Trophoblast cell (in vitro differentiated cells and primary cell): Measurements from ENCODE around the gene CPA4.

ENCODE experiments used
- DNase-seq, 2 donors: peaks; one replicate each; pipeline ENCODE4 v3.0.0-alpha.2; 2016
- H2AFZ ChIP-seq: 2 replicates; pipeline ENCODE4 v1.6.1; 2013; ENCODE audit warnings: low read length, moderate library complexity, mild to moderate bottlenecking; ENCODE audit not compliant: insufficient read depth, poor library complexity
- H2AK5ac ChIP-seq: 2 replicates; pipeline ENCODE4 v1.6.1; 2013; ENCODE audit warnings: mild to moderate bottlenecking, low read length
- H2BK120ac ChIP-seq: 2 replicates; pipeline ENCODE4 v1.6.1; 2013; ENCODE audit warnings: low read length, mild to moderate bottlenecking, moderate library complexity; ENCODE audit not compliant: insufficient read depth, poor library complexity
- H2BK12ac ChIP-seq: 2 replicates; pipeline ENCODE4 v1.6.1; 2013; ENCODE audit warnings: mild to moderate bottlenecking, low read length, moderate library complexity
- H2BK5ac ChIP-seq: 2 replicates; pipeline ENCODE4 v1.6.1; 2013; ENCODE audit warnings: low read length, low read depth, moderate library complexity, mild to moderate bottlenecking; ENCODE audit not compliant: poor library complexity
- H3K14ac ChIP-seq: 2 replicates; pipeline ENCODE4 v1.6.1; 2013; ENCODE audit warnings: mild to moderate bottlenecking, low read length
- H3K18ac ChIP-seq: 2 replicates; pipeline ENCODE4 v1.6.1; 2013; ENCODE audit warnings: mild to moderate bottlenecking, low read length
- H3K23ac ChIP-seq: 2 replicates; pipeline ENCODE4 v1.6.1; 2013; ENCODE audit warnings: low read length
- H3K27ac ChIP-seq: 2 replicates; pipeline ENCODE4 v1.5.1; 2013; ENCODE audit warnings: low read depth, mild to moderate bottlenecking, inconsistent platforms, low read length, moderate library complexity
- H3K27me3 ChIP-seq: 2 replicates; pipeline ENCODE4 v1.6.1; 2013; ENCODE audit warnings: inconsistent platforms, mild to moderate bottlenecking, low read length, moderate library complexity; ENCODE audit not compliant: insufficient read depth
- H3K36me3 ChIP-seq, 2 experiments: 1 replicate in 1 of 2; 2 replicates in 1 of 2; pipeline ENCODE4 v1.6.1; 2013; ENCODE audit warnings: low read length in 2 of 2, mild to moderate bottlenecking in 2 of 2, moderate library complexity in 1 of 2; ENCODE audit not compliant: insufficient read depth in 2 of 2, control insufficient read depth in 1 of 2
- H3K4ac ChIP-seq: 2 replicates; pipeline ENCODE4 v1.6.1; 2013; ENCODE audit warnings: low read depth, mild to moderate bottlenecking, low read length, moderate library complexity
- H3K4me1 ChIP-seq, 2 experiments: 1 replicate in 1 of 2; 2 replicates in 1 of 2; pipeline ENCODE4 v1.6.1; 2013; ENCODE audit warnings: low read length in 2 of 2, mild to moderate bottlenecking in 2 of 2, moderate library complexity in 1 of 2; ENCODE audit not compliant: insufficient read depth in 2 of 2, control insufficient read depth in 1 of 2
- H3K4me2 ChIP-seq: 2 replicates; pipeline ENCODE4 v1.6.1; 2013; ENCODE audit warnings: inconsistent platforms, mild to moderate bottlenecking, low read length, moderate library complexity
- H3K4me3 ChIP-seq: 2 replicates; pipeline ENCODE4 v1.5.1; 2013; ENCODE audit warnings: mild to moderate bottlenecking, low read depth, low read length, inconsistent platforms
- H3K79me1 ChIP-seq: one replicate; pipeline ENCODE4 v1.6.1; 2013; ENCODE audit warnings: low read length
- H3K79me2 ChIP-seq: 2 replicates; pipeline ENCODE4 v1.6.1; 2013; ENCODE audit warnings: low read length, mild to moderate bottlenecking; ENCODE audit not compliant: control insufficient read depth, insufficient read depth, poor library complexity
- H3K9ac ChIP-seq: 2 replicates; pipeline ENCODE4 v1.6.1; 2013; ENCODE audit warnings: mild to moderate bottlenecking, low read length
- H3K9me3 ChIP-seq: 2 replicates; pipeline ENCODE4 v1.6.1; 2013; ENCODE audit warnings: low read depth, mild to moderate bottlenecking, control low read depth, inconsistent platforms, low read length; ENCODE audit not compliant: insufficient read depth
- H4K12ac ChIP-seq: 2 replicates; pipeline ENCODE4 v1.6.1; 2013; ENCODE audit warnings: low read depth, mild to moderate bottlenecking, low read length, moderate library complexity
- H4K8ac ChIP-seq: 2 replicates; pipeline ENCODE4 v1.6.1; 2013; ENCODE audit warnings: low read depth, mild to moderate bottlenecking, low read length, moderate library complexity
- H4K91ac ChIP-seq: one replicate; pipeline ENCODE4 v1.6.1; 2013; ENCODE audit warnings: low read depth, mild to moderate bottlenecking, low read length, moderate library complexity
- WGBS: extraction: QIAGEN DNeasy Blood & Tissue Kit; methylation state at CpG from one replicate; pipeline ENCODE4 v1.1.7; 2013; ENCODE audit warnings: missing lambda C conversion rate; ENCODE audit not compliant: insufficient read length, insufficient coverage; ENCODE audit errors: extremely low coverage; 5-methylcytosine and 5-hydroxymethylcytosine counted together

The CPA4 gene

DNA sequence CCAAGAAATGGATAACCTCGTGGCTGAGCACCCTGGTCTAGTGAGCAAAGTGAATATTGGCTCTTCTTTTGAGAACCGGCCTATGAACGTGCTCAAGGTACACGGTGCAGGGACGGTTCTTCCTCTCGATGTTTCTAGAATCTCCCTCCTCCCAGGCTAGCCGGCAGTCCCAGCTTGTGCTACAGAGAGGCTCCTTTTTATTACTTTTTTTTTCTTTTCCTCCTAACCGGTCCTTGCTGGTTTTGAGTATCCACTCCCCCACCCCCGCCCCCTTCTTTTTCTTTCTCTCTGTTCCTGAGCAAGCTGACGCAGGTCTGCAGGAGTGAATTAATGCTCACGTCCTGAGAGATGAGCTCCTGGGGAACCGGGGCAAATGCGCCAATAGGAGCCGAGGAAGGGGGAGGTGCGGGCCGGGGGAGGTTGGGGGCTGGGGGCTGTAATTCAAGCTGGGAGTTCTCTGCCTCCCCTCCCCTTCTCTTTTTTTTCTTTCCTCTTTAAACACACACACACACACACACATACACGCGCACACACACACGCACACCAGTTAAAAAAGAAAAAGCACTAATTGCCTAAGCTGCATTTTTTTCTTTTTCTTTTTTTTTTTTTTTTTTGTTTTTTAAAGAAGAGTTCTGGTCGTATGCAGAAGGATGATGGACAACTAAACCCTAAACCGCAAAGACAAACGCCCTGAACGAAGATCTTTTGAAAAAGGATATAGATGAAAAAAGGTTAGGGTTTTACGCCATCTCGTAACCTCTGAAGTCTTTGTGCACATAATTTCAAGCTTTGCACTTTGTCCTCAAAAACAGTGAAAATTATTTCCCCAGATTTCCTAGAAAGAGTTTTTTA, 19.7 kb upstream of the CPA4 start:
- H3K36me3 ChIP-seq: no peaks in the 10 kb centered on the region
- H3K9ac ChIP-seq: no peak overlapping the region
- H2BK120ac ChIP-seq: peak overlapping the region; percentile 96
- H4K91ac ChIP-seq: peak overlapping the region; percentile 99
- H2AK5ac ChIP-seq: no peak overlapping the region
- peak overlapping the region; percentile 94 for H3K14ac ChIP-seq
- no peak overlapping the region for H3K4me3 ChIP-seq
- peaks cover 2% of the 10 kb centered on the region for H3K9me3 ChIP-seq
- WGBS: no CpG with 5 or more reads among the region's 25 CpGs
- peak overlapping the region; percentile 18 for H2BK5ac ChIP-seq
- H3K4me2 ChIP-seq: peak overlapping the region; percentile 56
- peaks cover 9 to 10% of the 10 kb centered on the region in 2 experiments for H3K4me1 ChIP-seq
- peak overlapping the region; percentile 97 for H4K8ac ChIP-seq
- no peaks in the 10 kb centered on the region for H3K27me3 ChIP-seq
- H3K27ac ChIP-seq: peak overlapping the region; percentile 92
- peak overlapping the region; percentile 88 for H4K12ac ChIP-seq
- H2AFZ ChIP-seq: peak overlapping the region; percentile 91
- peaks cover 16% of the 10 kb centered on the region for H3K79me1 ChIP-seq
- H2BK12ac ChIP-seq: peak overlapping the region; percentile 99
- peaks cover 2% of the 10 kb centered on the region for H3K79me2 ChIP-seq
- H3K4ac ChIP-seq: no peak overlapping the region
- H3K18ac ChIP-seq: peak overlapping the region; percentile 85
- H3K23ac ChIP-seq: no peak overlapping the region
- peak in 1 of 2 donors; percentile 6 for DNase-seq

DNA sequence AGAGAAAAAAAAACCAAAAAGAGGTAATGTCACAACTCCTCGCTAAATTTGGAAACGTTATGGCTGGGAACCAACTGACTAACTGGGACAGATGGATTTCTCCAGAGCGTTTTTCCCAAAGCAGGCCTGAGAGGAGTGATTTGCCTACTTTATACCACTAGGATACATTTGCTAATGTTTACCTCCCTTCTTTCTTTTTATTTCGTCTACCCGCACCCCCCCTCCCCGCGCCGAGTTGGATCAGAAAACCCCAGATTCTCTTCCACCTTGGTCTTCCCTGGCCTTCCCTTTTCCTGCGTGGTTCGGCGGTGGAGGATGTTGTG, 19.1 kb upstream of the CPA4 start:
- no peak overlapping the region for H2BK120ac ChIP-seq

GRCh38 chr7:130274296-130274695, 18.7 kb upstream of the CPA4 start:
- peak overlapping the region; percentile 80 for H4K91ac ChIP-seq
- H3K79me1 ChIP-seq: peaks cover 18% of the 10 kb centered on the region
- no peak overlapping the region for H2AFZ ChIP-seq
- no peaks in the 10 kb centered on the region for H3K36me3 ChIP-seq
- no CpG with 5 or more reads among the region's 1 CpG for WGBS
- H3K9me3 ChIP-seq: peaks cover 2% of the 10 kb centered on the region
- peak overlapping the region; percentile 70 for H3K4ac ChIP-seq
- H3K79me2 ChIP-seq: peaks cover 2% of the 10 kb centered on the region
- no peak overlapping the region for H2BK120ac ChIP-seq
- H3K4me3 ChIP-seq: no peak overlapping the region
- no peak overlapping the region for H3K4me2 ChIP-seq
- no peak overlapping the region for H3K27ac ChIP-seq
- no peak overlapping the region for H3K18ac ChIP-seq
- no peak for DNase-seq
- H2AK5ac ChIP-seq: no peak overlapping the region
- no peak overlapping the region for H2BK12ac ChIP-seq
- H3K23ac ChIP-seq: no peak overlapping the region
- H4K12ac ChIP-seq: no peak overlapping the region
- H2BK5ac ChIP-seq: peak overlapping the region; percentile 60
- no peak overlapping the region for H3K14ac ChIP-seq
- H3K27me3 ChIP-seq: no peaks in the 10 kb centered on the region
- H3K4me1 ChIP-seq: peaks cover 9 to 10% of the 10 kb centered on the region in 2 experiments
- no peak overlapping the region for H3K9ac ChIP-seq
- H4K8ac ChIP-seq: peak overlapping the region; percentile 66

More for the DNA sequence above, 19.1 kb upstream of the CPA4 start:
- peak overlapping the region; percentile 67 for H3K14ac ChIP-seq
- no peaks in the 10 kb centered on the region for H3K27me3 ChIP-seq
- H3K9me3 ChIP-seq: peaks cover 2% of the 10 kb centered on the region
- H3K4me1 ChIP-seq: peaks cover 9 to 10% of the 10 kb centered on the region in 2 experiments
- H4K91ac ChIP-seq: peak overlapping the region; percentile 80
- H2AFZ ChIP-seq: no peak overlapping the region
- no peak overlapping the region for H3K4me3 ChIP-seq
- H3K36me3 ChIP-seq: no peaks in the 10 kb centered on the region
- H2BK12ac ChIP-seq: peak overlapping the region; percentile 83
- H3K4me2 ChIP-seq: no peak overlapping the region
- H3K4ac ChIP-seq: peak overlapping the region; percentile 70
- no peak overlapping the region for H3K23ac ChIP-seq
- H2AK5ac ChIP-seq: no peak overlapping the region
- H3K18ac ChIP-seq: no peak overlapping the region
- no peak overlapping the region for H3K9ac ChIP-seq
- peak overlapping the region; percentile 38 for H4K12ac ChIP-seq
- H3K27ac ChIP-seq: no peak overlapping the region
- H4K8ac ChIP-seq: peak overlapping the region; percentile 66
- H3K79me2 ChIP-seq: peaks cover 2% of the 10 kb centered on the region
- peak overlapping the region; percentile 60 for H2BK5ac ChIP-seq
- WGBS: no CpG with 5 or more reads among the region's 11 CpGs
- H3K79me1 ChIP-seq: peaks cover 18% of the 10 kb centered on the region
- peak in 1 of 2 donors; percentile 4 for DNase-seq

DNA sequence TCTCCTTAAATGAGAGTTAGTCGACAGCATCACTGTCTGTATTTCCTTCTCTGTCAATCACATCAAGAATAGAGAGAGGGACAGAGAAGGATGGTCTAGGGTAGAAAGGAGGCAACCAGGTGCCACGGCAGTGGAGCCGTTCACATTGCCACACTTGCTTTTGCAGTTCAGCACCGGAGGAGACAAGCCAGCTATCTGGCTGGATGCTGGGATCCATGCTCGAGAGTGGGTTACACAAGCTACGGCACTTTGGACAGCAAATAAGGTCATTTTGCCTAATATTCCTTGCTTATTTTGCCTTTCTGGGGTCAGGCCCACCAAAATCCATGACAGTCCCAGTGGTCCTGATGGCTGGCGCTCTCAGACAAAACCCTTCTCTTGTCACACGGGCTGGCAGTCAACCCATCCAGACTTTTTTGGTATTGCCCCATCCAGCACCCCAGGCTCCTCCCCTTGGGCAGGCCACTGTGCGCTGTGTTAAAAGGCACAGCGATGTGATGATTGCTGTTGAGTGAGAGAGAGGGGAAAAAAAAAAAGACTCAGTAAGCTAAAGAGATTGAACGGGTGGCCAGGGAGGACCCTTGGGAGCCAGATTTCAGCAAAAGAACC, 17.9 kb upstream of the CPA4 start:
- DNase-seq: no peak
- Histone ChIP-seq H3K79me1 (peaks cover 18% of the 10 kb centered on the region), H3K23ac (no peak overlapping the region), H3K79me2 (peaks cover 2% of the 10 kb centered on the region), H2BK5ac (no peak overlapping the region), H2AK5ac (peak overlapping the region; percentile 88), H3K4ac (no peak overlapping the region), H3K36me3 (no peaks in the 10 kb centered on the region), H3K27ac (no peak overlapping the region), H3K9me3 (no peaks in the 10 kb centered on the region), H3K4me3 (no peak overlapping the region), H4K8ac (peak overlapping the region; percentile 43), H4K12ac (peak overlapping the region; percentile 51), H3K18ac (peak overlapping the region; percentile 68), H3K14ac (no peak overlapping the region), H3K9ac (no peak overlapping the region), H3K27me3 (no peaks in the 10 kb centered on the region), H2BK120ac (peak overlapping the region; percentile 70), H2AFZ (peak overlapping the region; percentile 13), H4K91ac (peak overlapping the region; percentile 57), H2BK12ac (peak overlapping the region; percentile 89), H3K4me2 (no peak overlapping the region), H3K4me1 (peaks cover 9 to 10% of the 10 kb centered on the region in 2 experiments)
- no CpG with 5 or more reads among the region's 11 CpGs for WGBS
